HG03439 (cell line): ENCODE measurements around the gene RNF213.

Experiments used
- ATAC-seq: cut with Tn5 transposase; IDR thresholded peaks from one replicate; pipeline ENCODE4 v1.9.1; 2021; ENCODE audit warnings: mild to moderate bottlenecking, moderate library complexity; ENCODE audit not compliant: unreplicated experiment

The RNF213 gene

DNA sequence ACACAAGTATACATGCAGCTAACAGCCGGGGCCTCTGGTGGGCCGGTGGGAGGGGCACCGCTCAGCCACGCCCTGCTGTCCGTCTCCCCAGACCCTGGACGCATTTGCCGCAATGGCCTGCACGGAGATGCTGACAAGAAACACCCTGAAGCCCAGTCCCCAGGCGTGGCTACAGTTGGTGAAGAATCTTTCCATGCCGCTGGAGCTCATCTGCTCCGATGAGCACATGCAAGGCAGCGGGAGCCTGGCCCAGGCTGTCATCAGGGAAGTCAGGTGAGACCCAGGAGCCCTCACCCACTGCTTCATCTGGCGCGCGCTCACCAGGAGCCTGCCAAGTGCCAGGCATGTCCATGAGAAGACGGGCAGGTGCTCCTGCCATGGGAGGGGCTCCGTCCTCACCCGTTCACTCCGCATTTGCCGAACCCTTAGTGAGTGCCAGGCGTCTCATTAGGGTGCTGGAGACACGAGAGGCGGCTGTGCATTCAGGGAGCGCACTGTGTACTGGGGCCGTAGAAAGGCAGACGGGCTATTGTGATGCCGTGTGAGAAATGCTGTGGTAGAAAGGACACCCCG lies 103.0 kb downstream of the RNF213 start:
- no peak for ATAC-seq

DNA sequence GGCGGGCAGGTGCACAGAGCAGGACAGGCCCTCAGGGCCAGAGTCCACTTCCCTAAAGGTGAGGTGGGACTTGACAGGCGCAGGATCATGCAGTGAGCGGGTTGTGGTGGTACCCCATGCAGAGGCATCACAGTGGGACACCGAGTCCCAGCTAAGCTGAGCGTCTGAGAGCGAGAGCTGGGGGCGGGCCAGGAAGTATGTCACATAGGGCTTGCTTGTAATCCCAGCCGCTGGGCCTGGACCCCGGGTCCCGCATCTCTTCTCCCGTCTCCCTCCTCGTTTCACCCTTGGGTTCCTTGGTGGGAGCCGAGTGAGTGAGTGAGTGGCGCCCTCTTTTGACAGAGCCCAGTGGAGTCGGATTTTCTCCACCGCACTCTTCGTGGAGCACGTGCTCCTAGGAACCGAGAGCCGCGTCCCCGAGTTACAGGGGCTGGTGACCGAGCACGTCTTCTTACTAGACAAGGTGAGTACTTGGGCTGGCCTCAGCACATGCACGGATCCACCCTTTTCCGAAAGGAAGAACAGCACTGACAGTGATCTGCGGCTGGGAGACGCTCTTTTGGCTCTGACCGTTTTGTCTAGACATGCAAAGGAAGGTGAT lies 103.5 kb downstream of the RNF213 start:
- ATAC-seq = no peak

GRCh38 chr17:80365001-80365965 lies 104.6 kb downstream of the RNF213 start:
- ATAC-seq = no peak

- ATAC-seq = no peak
Measured at GRCh38 chr17:80365983-80366382, 105.3 kb downstream of the RNF213 start.

DNA sequence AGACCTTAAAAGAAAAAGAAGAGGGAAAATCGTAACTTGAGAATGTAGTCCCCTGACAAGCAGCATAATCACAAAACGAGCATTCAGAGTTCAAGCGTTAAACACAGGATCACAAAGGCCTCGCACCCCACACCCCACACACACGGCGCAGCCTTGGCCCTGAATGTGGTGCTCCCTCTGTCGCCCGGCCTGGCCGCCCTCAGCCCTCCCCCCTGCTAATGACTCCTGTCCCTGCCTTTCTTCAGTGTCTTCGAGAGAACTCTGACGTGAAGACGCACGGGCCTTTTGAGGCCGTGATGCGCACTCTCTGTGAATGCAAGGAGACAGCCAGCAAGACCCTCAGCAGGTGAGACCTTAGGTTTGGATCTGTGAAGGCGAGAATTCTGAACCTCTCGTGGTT lies 106.9 kb downstream of the RNF213 start:
- no peak for ATAC-seq

DNA sequence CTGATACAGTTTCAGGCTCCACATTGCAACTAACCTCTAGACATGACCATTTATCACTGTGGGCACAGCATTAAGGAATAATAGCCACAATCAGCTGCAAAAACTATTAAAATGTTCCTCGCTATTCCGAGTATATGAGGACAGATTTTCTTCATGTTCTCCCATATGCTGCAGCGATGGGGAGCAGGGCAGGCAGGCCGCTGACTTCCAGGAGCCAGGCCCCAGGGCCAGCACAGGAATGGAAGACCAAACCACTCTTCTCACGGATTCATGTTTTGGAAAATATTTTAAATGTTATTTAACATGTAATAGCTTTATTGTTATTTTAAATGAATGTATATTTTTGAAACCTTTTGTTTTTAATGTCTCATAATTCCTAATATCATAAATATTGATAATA lies 110.5 kb downstream of the RNF213 start:
- no peak for ATAC-seq

DNA sequence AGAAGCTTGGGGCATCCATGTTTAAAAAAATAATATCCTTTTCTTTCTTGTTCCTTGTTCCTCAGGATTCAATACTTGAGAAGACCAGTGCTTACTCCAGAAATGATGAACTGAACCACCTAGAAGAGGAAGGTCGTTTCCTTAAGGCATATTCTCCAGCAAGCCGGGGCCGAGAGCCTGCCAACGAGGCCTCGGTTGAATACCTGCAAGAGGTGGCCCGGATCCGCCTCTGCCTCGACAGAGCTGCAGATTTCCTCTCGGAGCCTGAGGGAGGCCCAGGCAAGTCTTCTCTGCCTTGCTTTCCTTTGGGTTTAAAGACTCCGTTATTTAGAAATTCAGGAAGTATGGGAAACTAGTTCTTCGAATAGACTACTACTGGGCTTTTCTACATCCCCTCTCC lies 111.8 kb downstream of the RNF213 start:
- no peak for ATAC-seq

GRCh38 chr17:80372922-80373570 lies 112.4 kb downstream of the RNF213 start:
- no peak for ATAC-seq

GRCh38 chr17:80374039-80374731 lies 113.5 kb downstream of the RNF213 start:
- no peak for ATAC-seq

- ATAC-seq = no peak
Measured at GRCh38 chr17:80374732-80375585, 114.3 kb downstream of the RNF213 start.

DNA sequence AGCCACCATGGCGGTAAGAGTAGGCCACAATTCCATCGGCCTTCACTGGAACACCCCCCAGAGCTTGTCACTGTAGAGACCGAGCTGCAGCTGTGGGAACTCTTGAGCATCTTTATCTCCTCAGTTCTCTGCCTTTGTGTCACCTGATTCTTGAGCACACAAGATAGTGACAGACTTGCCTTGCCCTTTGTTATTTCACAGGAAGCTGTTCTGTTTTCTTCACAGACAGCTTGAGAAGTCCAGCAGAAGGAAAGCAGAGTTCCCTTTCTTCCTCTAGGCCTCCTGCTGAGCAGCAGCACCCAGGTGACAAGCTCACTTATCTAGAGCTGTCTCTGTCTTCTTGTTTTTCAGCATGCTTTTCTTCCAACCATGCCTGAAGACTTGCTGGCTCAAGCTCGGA lies 115.9 kb downstream of the RNF213 start:
- ATAC-seq = no peak

GRCh38 chr17:80377798-80378197 lies 117.1 kb downstream of the RNF213 start:
- no peak for ATAC-seq

DNA sequence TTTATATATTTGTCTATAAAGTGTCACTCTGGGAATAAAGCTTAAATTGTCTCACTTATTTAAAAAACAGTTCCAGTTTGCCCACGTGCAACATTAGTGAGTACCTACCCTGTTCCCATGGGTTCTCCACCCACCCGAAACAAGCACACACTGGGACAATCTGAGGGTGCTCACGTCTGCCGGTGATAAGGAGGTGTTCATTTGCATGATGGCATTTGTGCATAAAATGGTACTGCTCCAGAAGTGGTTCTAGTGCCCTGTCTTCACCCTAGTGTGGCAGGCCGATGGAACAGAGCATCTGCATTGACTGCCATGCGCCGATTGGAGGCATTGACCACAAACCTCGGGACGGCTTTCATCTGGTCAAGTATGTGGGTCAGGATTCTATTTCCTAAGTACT lies 118.7 kb downstream of the RNF213 start:
- ATAC-seq = no peak

- no peak for ATAC-seq
Measured at GRCh38 chr17:80380068-80380467, 119.4 kb downstream of the RNF213 start.

GRCh38 chr17:80380555-80381002 lies 119.9 kb downstream of the RNF213 start:
- ATAC-seq = no peak

GRCh38 chr17:80381416-80381923 lies 120.8 kb downstream of the RNF213 start:
- no peak for ATAC-seq

DNA sequence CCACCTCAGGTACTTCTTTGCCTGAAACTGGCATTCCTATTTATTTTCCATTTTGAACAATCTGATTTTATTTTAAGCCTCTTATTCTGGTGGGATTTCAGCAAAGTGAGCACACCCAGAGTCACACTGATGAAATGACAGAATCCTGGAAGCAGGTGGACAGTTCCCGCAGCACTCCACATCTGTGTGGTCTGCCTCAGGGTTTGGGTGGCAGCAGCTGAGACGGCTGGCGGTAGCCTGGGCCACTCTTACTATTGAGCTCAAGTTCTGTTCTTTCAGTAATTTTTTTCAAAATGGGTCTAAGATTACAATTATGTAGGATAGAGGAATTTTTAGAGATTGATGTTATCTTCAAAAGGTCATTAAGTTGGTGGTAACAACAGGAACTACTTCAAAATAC lies 121.8 kb downstream of the RNF213 start:
- no peak for ATAC-seq

DNA sequence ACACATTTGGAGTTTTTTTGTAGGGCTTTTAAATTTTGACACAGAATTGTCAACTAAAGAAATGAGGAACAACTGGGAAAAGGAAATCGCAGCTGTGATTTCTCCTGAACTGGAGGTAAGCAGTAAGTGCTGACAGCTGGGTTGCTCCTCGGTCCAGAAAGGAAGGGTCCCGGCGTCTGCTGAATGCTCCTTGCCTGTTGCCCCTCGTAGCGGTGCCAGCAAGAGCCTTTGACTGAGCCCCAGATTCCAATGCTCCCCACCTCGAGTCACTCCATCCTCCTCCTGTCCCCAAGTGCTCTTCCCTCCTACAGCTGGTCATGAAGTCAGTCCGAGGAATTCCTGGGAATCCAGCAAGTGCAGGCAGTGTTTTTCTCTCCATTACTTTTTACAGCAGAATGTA lies 122.3 kb downstream of the RNF213 start:
- no peak for ATAC-seq

DNA sequence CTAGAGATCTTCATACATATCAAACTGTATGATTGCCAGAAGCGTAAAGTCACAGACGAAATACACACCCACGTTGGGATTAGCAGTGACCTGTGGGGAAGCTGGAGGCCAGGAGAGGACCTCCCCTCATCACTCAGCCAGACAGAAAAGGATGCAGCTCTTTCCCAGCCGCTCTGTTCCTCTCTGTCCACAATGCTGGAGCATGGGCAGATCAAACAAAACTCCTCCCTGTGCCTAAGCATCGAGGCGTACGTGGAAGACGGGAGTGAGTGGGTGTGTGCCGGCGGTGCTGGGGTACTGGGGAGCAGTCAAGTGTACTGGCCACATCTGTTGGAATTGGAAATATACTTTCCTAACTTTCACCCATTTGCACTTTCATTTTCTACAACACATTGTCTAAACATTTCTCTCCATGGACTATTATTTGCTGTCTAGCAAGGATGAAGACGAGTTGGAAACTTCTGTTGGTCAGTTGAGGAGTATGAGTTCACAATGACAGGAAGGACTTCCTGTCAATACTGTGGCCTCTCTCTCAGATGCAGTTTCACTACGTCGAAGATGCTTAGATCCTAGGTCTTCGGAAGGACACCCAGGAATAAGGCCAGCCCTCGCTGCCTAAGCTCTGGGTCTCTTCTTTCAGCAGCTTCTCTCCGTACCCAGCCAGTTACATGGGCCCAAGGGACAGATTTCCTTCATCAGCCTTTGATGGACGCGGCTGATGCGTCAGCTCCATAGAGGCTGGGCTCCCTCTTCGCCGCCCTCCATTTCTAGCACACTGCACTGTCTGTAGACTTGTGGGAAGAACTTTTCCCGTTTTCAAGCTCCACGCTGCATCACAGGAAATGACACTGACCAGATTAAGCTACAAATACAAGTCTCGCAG lies 123.7 kb downstream of the RNF213 start:
- ATAC-seq = no peak
